ENCODE measurements around the gene ATP2A3. TPM values are rescaled to one million over a fixed set of nuclear protein-coding genes. Genes with fewer than 3 reads are reported as not detected.

The ATP2A3 gene
- total RNA-seq, 1 donor from 2014 or later, result 7.7 TPM

- intact Hi-C loops (cut with DNase I), result no loop called here
- DNase-seq (ENCODE audit: missing footprints) (peak; percentile 17), ATAC-seq (no peak)
Measured at GRCh38 chr17:3978421-3979289, 14.4 kb upstream of the ATP2A3 start.

- intact Hi-C loops (cut with DNase I), result no loop called here
- DNase-seq (ENCODE audit: missing footprints) (peak; percentile 13), ATAC-seq (no peak)
Measured at GRCh38 chr17:3977387-3977786, 13.2 kb upstream of the ATP2A3 start.

- DNase-seq (ENCODE audit: missing footprints) (peak; percentile 87), ATAC-seq (peak; percentile 92)
- intact Hi-C loops (cut with DNase I), result no loop called here
Measured at GRCh38 chr17:3976675-3977171, 12.5 kb upstream of the ATP2A3 start.

GRCh38 chr17:3974980-3975379 lies 10.7 kb upstream of the ATP2A3 start:
- no peak for ATAC-seq
- no peak for DNase-seq (ENCODE audit: missing footprints)
- intact Hi-C loops (cut with DNase I), result no loop called here

GRCh38 chr17:3974138-3974687 lies 10.0 kb upstream of the ATP2A3 start:
- intact Hi-C loops (cut with DNase I), result no loop called here
- ATAC-seq (no peak), DNase-seq (ENCODE audit: missing footprints) (peak; percentile 15)

GRCh38 chr17:3973495-3974137 lies 9.4 kb upstream of the ATP2A3 start:
- intact Hi-C loops (cut with DNase I), result no loop called here
- peak; percentile 23 for DNase-seq (ENCODE audit: missing footprints)
- no peak for ATAC-seq

GRCh38 chr17:3972931-3973330 lies 8.7 kb upstream of the ATP2A3 start:
- intact Hi-C loops (cut with DNase I), result no loop called here
- peak; percentile 4 for DNase-seq (ENCODE audit: missing footprints)
- no peak for ATAC-seq

GRCh38 chr17:3972281-3972731 lies 8.1 kb upstream of the ATP2A3 start:
- no peak for ATAC-seq
- DNase-seq (ENCODE audit: missing footprints), result peak; percentile 62
- intact Hi-C loops (cut with DNase I), result no loop called here

- no peak for ATAC-seq
- peak; percentile 7 for DNase-seq (ENCODE audit: missing footprints)
- intact Hi-C loops (cut with DNase I), result no loop called here
Measured at GRCh38 chr17:3970668-3971067, 6.4 kb upstream of the ATP2A3 start.

GRCh38 chr17:3969963-3970362 lies 5.7 kb upstream of the ATP2A3 start:
- ATAC-seq (no peak), DNase-seq (ENCODE audit: missing footprints) (no peak)
- intact Hi-C loops (cut with DNase I), result no loop called here

- intact Hi-C loops (cut with DNase I), result no loop called here
- DNase-seq (ENCODE audit: missing footprints), result no peak
- ATAC-seq, result no peak
Measured at GRCh38 chr17:3968886-3969524, 4.8 kb upstream of the ATP2A3 start.

GRCh38 chr17:3968015-3968414 lies 3.8 kb upstream of the ATP2A3 start:
- intact Hi-C loops (cut with DNase I), result no loop called here
- DNase-seq (ENCODE audit: missing footprints) (no peak), ATAC-seq (no peak)

GRCh38 chr17:3966720-3967363 lies 2.6 kb upstream of the ATP2A3 start:
- intact Hi-C loops (cut with DNase I), result no loop called here
- ATAC-seq (no peak), DNase-seq (ENCODE audit: missing footprints) (peak; percentile 55)

GRCh38 chr17:3965118-3965800 lies 1.0 kb upstream of the ATP2A3 start:
- peak; percentile 85 for DNase-seq (ENCODE audit: missing footprints)
- intact Hi-C loops (cut with DNase I), result no loop called here
- ATAC-seq, result peak; percentile 68

GRCh38 chr17:3963237-3964201 lies 718 bp downstream of the ATP2A3 start:
- ATAC-seq (no peak), DNase-seq (ENCODE audit: missing footprints) (peak; percentile 73)
- intact Hi-C loops (cut with DNase I), result no loop called here

- intact Hi-C loops (cut with DNase I), result no loop called here
- no peak for ATAC-seq
- DNase-seq (ENCODE audit: missing footprints), result no peak
Measured at GRCh38 chr17:3962965-3963236, 1.3 kb downstream of the ATP2A3 start.

- peak; percentile 37 for DNase-seq (ENCODE audit: missing footprints)
- intact Hi-C loops (cut with DNase I), result no loop called here
Measured at GRCh38 chr17:3962217-3962964, 1.8 kb downstream of the ATP2A3 start.

More at GRCh38 chr17:3962217-3962964, 1.8 kb downstream of the ATP2A3 start:
- ATAC-seq, result no peak

Data from Right ventricle myocardium inferior (tissue), 1 donor.